Osteoblast (primary cell): ENCODE results near the gene CFAP58. TPM values are rescaled to one million over a fixed set of nuclear protein-coding genes. Genes with fewer than 3 reads are reported as not detected.

Source experiments
- DNase-seq: peaks from one replicate; pipeline ENCODE4 v3.0.0; 2011; ENCODE audit warnings: low spot score, mixed read lengths; ENCODE audit not compliant: insufficient read length; ENCODE audit errors: missing footprints
- H2AFZ ChIP-seq: 2 replicates; pipeline ENCODE4 v1.6.0; 2011; ENCODE audit warnings: mild to moderate bottlenecking, low read length
- H3K27ac ChIP-seq: 2 replicates; pipeline ENCODE4 v1.5.1; 2011; ENCODE audit warnings: mild to moderate bottlenecking, low read depth, low read length, moderate library complexity
- H3K27me3 ChIP-seq: 2 replicates; pipeline ENCODE4 v1.6.0; 2012; ENCODE audit warnings: mild to moderate bottlenecking, control low read depth, inconsistent platforms, low read length, moderate library complexity; ENCODE audit not compliant: insufficient read depth
- H3K36me3 ChIP-seq: 2 replicates; pipeline ENCODE4 v1.5.1; 2011; ENCODE audit warnings: mild to moderate bottlenecking, low read length, control low read depth, moderate library complexity; ENCODE audit not compliant: insufficient read depth
- H3K4me1 ChIP-seq: 2 replicates; pipeline ENCODE4 v1.5.1; 2011; ENCODE audit warnings: mild to moderate bottlenecking, low read length, control low read depth, moderate library complexity; ENCODE audit not compliant: insufficient read depth
- H3K4me2 ChIP-seq: 2 replicates; pipeline ENCODE4 v1.6.0; 2011; ENCODE audit warnings: mild to moderate bottlenecking, low read length; ENCODE audit not compliant: insufficient read depth
- H3K4me3 ChIP-seq: fragments of 200-600 bp; sonication (generic); 3 replicates; pipeline ENCODE4 v1.5.1; 2012; ENCODE audit warnings: mild to moderate bottlenecking, low read length, inconsistent platforms; ENCODE audit not compliant: insufficient read depth
- H3K79me2 ChIP-seq: 2 replicates; pipeline ENCODE4 v1.6.0; 2012; ENCODE audit warnings: mild to moderate bottlenecking, low read length, control low read depth, inconsistent platforms; ENCODE audit not compliant: insufficient read depth
- H3K9me3 ChIP-seq: 2 replicates; pipeline ENCODE4 v1.5.1; 2011; ENCODE audit warnings: low read depth, low read length, control low read depth
- H4K20me1 ChIP-seq: 2 replicates; pipeline ENCODE4 v1.6.0; 2012; ENCODE audit warnings: mild to moderate bottlenecking, low read length, control low read depth; ENCODE audit not compliant: insufficient read depth
- CTCF ChIP-seq: IDR thresholded peaks from 2 replicates; pipeline ENCODE4 v1.5.1; 2011; ENCODE audit warnings: mild to moderate bottlenecking, low read depth, low read length, moderate library complexity; ENCODE audit errors: extremely low read depth
- total RNA-seq: library from RNA; depleted of rRNA; stranded (reverse); fragments of >200 nt; gene quantifications from 2 replicates; pipeline ENCODE4 v1.2.3, GENCODE V29; 2012

The CFAP58 gene
- total RNA-seq, 1 donor, result 0.36 TPM

- Histone ChIP-seq H3K27ac (no peak overlapping the region), H3K27me3 (peaks cover 3% of the 10 kb centered on the region), H3K4me3 (no peak overlapping the region), H2AFZ (no peak overlapping the region), H3K36me3 (no peaks in the 10 kb centered on the region), H3K79me2 (no peaks in the 10 kb centered on the region), H3K4me1 (no peaks in the 10 kb centered on the region), H3K9me3 (no peaks in the 10 kb centered on the region), H3K4me2 (no peak overlapping the region), H4K20me1 (no peaks in the 10 kb centered on the region)
- TF ChIP-seq CTCF, result no peak
- no peak for DNase-seq
These were observed 37.7 kb downstream of the CFAP58 start for GRCh38 chr10:104391150-104391968.

- no peak for TF ChIP-seq CTCF
- no peak for DNase-seq
- no peak overlapping the region for H3K4me2 ChIP-seq
- no peaks in the 10 kb centered on the region for H3K36me3 ChIP-seq
- no peak overlapping the region for H2AFZ ChIP-seq
- H3K27ac ChIP-seq, result no peak overlapping the region
- H3K79me2 ChIP-seq, result no peaks in the 10 kb centered on the region
- peaks cover 3% of the 10 kb centered on the region for H3K27me3 ChIP-seq
- no peaks in the 10 kb centered on the region for H4K20me1 ChIP-seq
- no peak overlapping the region for H3K4me3 ChIP-seq
- H3K9me3 ChIP-seq, result no peaks in the 10 kb centered on the region
- no peaks in the 10 kb centered on the region for H3K4me1 ChIP-seq
These were observed 38.3 kb downstream of the CFAP58 start for GRCh38 chr10:104391969-104392296.

GRCh38 chr10:104393387-104393786 lies 39.8 kb downstream of the CFAP58 start:
- H3K4me2 ChIP-seq, result no peak overlapping the region
- no peaks in the 10 kb centered on the region for H3K4me1 ChIP-seq
- H2AFZ ChIP-seq, result no peak overlapping the region
- H3K4me3 ChIP-seq, result no peak overlapping the region
- DNase-seq, result no peak
- no peak overlapping the region for H3K27ac ChIP-seq
- H3K79me2 ChIP-seq, result no peaks in the 10 kb centered on the region
- H4K20me1 ChIP-seq, result no peaks in the 10 kb centered on the region
- H3K27me3 ChIP-seq, result peaks cover 6% of the 10 kb centered on the region
- no peaks in the 10 kb centered on the region for H3K36me3 ChIP-seq
- no peak for TF ChIP-seq CTCF
- no peaks in the 10 kb centered on the region for H3K9me3 ChIP-seq

- no peaks in the 10 kb centered on the region for H3K79me2 ChIP-seq
- H3K4me3 ChIP-seq, result no peak overlapping the region
- H2AFZ ChIP-seq, result no peak overlapping the region
- peaks cover 4% of the 10 kb centered on the region for H3K27me3 ChIP-seq
- H3K4me1 ChIP-seq, result no peaks in the 10 kb centered on the region
- no peaks in the 10 kb centered on the region for H3K9me3 ChIP-seq
- H4K20me1 ChIP-seq, result no peaks in the 10 kb centered on the region
- no peak for DNase-seq
- no peak overlapping the region for H3K4me2 ChIP-seq
- no peak overlapping the region for H3K27ac ChIP-seq
- no peaks in the 10 kb centered on the region for H3K36me3 ChIP-seq
- no peak for TF ChIP-seq CTCF
These were observed 42.9 kb downstream of the CFAP58 start for GRCh38 chr10:104396581-104396980.
